ENCODE data around the gene SETD4. TPM values are rescaled to one million over a fixed set of nuclear protein-coding genes. Genes with fewer than 3 reads are reported as not detected.

Gene SETD4
- total RNA-seq (2022) (22.6 and 23.3 TPM in 2 replicates), Bru-seq, nascent RNA (percentile 72 among the genes with signal in this experiment), BruChase-seq, experiment 1, labeled RNA remaining after a 6-hour chase (percentile 70 among the genes with signal in this experiment), BruChase-seq, experiment 2, labeled RNA remaining after a 2-hour chase (percentile 77 among the genes with signal in this experiment)
- long read RNA-seq, partial matches to known transcripts = 16 of 48 reads
- long read RNA-seq, other reads (novel, unspliced or antisense) = 28 of 48 reads

GRCh38 chr21:36060159-36060921 lies at the start of gene SETD4:
SETD4 (minus strand) TSS chr21:36060526; CDS start chr21:36058888, 1,638 bp downstream.
- TSS peak; percentile 94 for BruUV-seq (replicated peaks)
- peak within 1 kb of the TSS; percentile 90 for H3K4me3 Mint-ChIP-seq (ENCODE audit: unreplicated experiment)
- POLR2A ChIA-PET = interaction anchor here (0.7 to 2.6 kb wide), 32 partner anchors 9 to 1997 kb away, joined by 3 to 79 read pairs (median 4); partner anchors contain the start of genes CBR1 and MORC3
- no peaks in the 10 kb centered on the region for H3K27me3 Mint-ChIP-seq (ENCODE audit: insufficient read depth, unreplicated experiment)
- no peaks in the 10 kb centered on the region for H3K9me3 Mint-ChIP-seq (ENCODE audit: unreplicated experiment)
- H3K4me1 Mint-ChIP-seq (ENCODE audit: insufficient read depth, unreplicated experiment) = peaks cover 6% of the 10 kb centered on the region
- H3K27ac Mint-ChIP-seq (ENCODE audit: low read depth, unreplicated experiment) = peak within 1 kb of the TSS; percentile 90
- peak; percentile 93 for DNase-seq (ENCODE audit: unreplicated experiment)
- intact Hi-C loops (cut with micrococcal nuclease) = loop anchor here (2.0 kb wide), 1 partner anchor 52 kb away; no protein-coding TSS in a partner anchor
- TF ChIP-seq CTCF (IDR thresholded peaks at IDR 0.05; ENCODE audit: unreplicated experiment) = no peak
- peaks cover 23% of the 10 kb centered on the region for H3K36me3 Mint-ChIP-seq (ENCODE audit: insufficient read depth, unreplicated experiment)
- CTCF ChIA-PET = interaction anchor here (0.6 to 2.3 kb wide), 13 partner anchors 11 to 1698 kb away, joined by 3 to 8 read pairs (median 3); no protein-coding TSS in a partner anchor

GRCh38 chr21:36109868-36110267 lies 49.5 kb upstream of the SETD4 start:
- Mint-ChIP-seq H3K4me3 (ENCODE audit: unreplicated experiment) (no peak overlapping the region), H3K9me3 (ENCODE audit: unreplicated experiment) (no peaks in the 10 kb centered on the region), H3K27ac (ENCODE audit: low read depth, unreplicated experiment) (no peak overlapping the region), H3K36me3 (ENCODE audit: insufficient read depth, unreplicated experiment) (no peaks in the 10 kb centered on the region), H3K4me1 (ENCODE audit: insufficient read depth, unreplicated experiment) (peaks cover 13% of the 10 kb centered on the region), H3K27me3 (ENCODE audit: insufficient read depth, unreplicated experiment) (no peaks in the 10 kb centered on the region)
- ChIA-PET CTCF (interaction anchor here (0.7 to 1.4 kb wide), 3 partner anchors 17 to 82 kb away, joined by 3 read pairs; partner anchors contain the start of gene SETD4), POLR2A (interaction anchor here (0.7 to 1.6 kb wide), 4 partner anchors 40 to 418 kb away, joined by 3 to 5 read pairs (median 4); partner anchors contain the start of genes CBR1 and SETD4)
- BruUV-seq (replicated peaks) = no TSS peak
- no peak for TF ChIP-seq CTCF (IDR thresholded peaks at IDR 0.05; ENCODE audit: unreplicated experiment)
- intact Hi-C loops (cut with micrococcal nuclease) = no loop called here
- DNase-seq (ENCODE audit: unreplicated experiment) = no peak

- no peak for DNase-seq (ENCODE audit: unreplicated experiment)
- Mint-ChIP-seq H3K4me1 (ENCODE audit: insufficient read depth, unreplicated experiment) (peaks cover 6% of the 10 kb centered on the region), H3K36me3 (ENCODE audit: insufficient read depth, unreplicated experiment) (no peaks in the 10 kb centered on the region), H3K27ac (ENCODE audit: low read depth, unreplicated experiment) (no peak overlapping the region), H3K4me3 (ENCODE audit: unreplicated experiment) (no peak overlapping the region), H3K9me3 (ENCODE audit: unreplicated experiment) (no peaks in the 10 kb centered on the region), H3K27me3 (ENCODE audit: insufficient read depth, unreplicated experiment) (no peaks in the 10 kb centered on the region)
- ChIA-PET POLR2A (no interaction called here), CTCF (interaction anchor here (0.8 to 1.0 kb wide), 2 partner anchors 35 to 46 kb away, joined by 3 read pairs; no protein-coding TSS in a partner anchor)
- intact Hi-C loops (cut with micrococcal nuclease) = no loop called here
- no peak for TF ChIP-seq CTCF (IDR thresholded peaks at IDR 0.05; ENCODE audit: unreplicated experiment)
- BruUV-seq (replicated peaks) = no TSS peak
These were observed 45.1 kb upstream of the SETD4 start for GRCh38 chr21:36105327-36105842.
